ENCODE results near the gene EEF2K. TPM values are rescaled to one million over a fixed set of nuclear protein-coding genes. Genes with fewer than 3 reads are reported as not detected.

EEF2K gene
- total and polyA plus RNA-seq, 2 of the 13 experiments (the other 11 are each of a cell fraction or from before 2014, with no cell fraction given), result 22.0 to 23.8 TPM

DNA sequence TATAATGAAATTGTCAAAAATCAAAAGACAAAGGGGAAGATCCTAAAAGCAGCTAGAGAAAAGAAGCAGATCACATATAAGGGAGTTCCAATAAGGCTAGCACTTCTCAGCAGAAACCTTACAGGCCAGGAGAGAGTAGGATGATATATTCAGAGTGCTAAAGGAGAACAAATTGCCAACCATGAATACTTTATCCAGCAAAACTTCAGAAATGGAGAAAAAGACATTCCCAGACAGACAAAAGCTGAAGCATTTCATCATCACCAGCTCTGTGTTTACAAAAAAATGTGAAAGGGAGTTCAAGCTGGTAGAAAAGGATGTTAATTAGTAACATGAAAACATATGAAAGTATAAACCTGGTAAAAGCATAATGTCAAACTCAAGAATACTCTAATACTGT, 131.0 kb downstream of the EEF2K start (continued):
- TF ChIP-seq, protein P1, sequence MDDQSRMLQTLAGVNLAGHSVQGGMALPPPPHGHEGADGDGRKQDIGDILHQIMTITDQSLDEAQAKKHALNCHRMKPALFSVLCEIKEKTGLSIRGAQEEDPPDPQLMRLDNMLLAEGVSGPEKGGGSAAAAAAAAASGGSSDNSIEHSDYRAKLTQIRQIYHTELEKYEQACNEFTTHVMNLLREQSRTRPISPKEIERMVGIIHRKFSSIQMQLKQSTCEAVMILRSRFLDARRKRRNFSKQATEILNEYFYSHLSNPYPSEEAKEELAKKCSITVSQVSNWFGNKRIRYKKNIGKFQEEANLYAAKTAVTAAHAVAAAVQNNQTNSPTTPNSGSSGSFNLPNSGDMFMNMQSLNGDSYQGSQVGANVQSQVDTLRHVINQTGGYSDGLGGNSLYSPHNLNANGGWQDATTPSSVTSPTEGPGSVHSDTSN (CRISPR knock-in tag; IDR thresholded peaks at IDR 0.05; ENCODE audit: borderline replicate concordance), result no peak
- TF ChIP-seq PAF1 (CRISPR knock-in tag; IDR thresholded peaks at IDR 0.05) (no peak), SOX13 (IDR thresholded peaks at IDR 0.05) (no peak), SOX13 (CRISPR knock-in tag; conservative IDR thresholded peaks at IDR 0.05 in 1 of 2, IDR thresholded peaks at IDR 0.05 in 1 of 2) (no peak), KDM6A (CRISPR knock-in tag; IDR thresholded peaks at IDR 0.05; ENCODE audit: low read depth) (no peak), CEBPG (CRISPR knock-in tag; IDR thresholded peaks at IDR 0.05) (0 out of 2 replicates have a peak, but pooled peaks have one; percentile 30), NR2F1 (CRISPR knock-in tag; IDR thresholded peaks at IDR 0.05) (no peak), ZBTB44 (CRISPR knock-in tag; IDR thresholded peaks at IDR 0.05) (no peak), ZNF136 (CRISPR knock-in tag; IDR thresholded peaks at IDR 0.05; ENCODE audit: low read depth) (peak; percentile 99)

DNA sequence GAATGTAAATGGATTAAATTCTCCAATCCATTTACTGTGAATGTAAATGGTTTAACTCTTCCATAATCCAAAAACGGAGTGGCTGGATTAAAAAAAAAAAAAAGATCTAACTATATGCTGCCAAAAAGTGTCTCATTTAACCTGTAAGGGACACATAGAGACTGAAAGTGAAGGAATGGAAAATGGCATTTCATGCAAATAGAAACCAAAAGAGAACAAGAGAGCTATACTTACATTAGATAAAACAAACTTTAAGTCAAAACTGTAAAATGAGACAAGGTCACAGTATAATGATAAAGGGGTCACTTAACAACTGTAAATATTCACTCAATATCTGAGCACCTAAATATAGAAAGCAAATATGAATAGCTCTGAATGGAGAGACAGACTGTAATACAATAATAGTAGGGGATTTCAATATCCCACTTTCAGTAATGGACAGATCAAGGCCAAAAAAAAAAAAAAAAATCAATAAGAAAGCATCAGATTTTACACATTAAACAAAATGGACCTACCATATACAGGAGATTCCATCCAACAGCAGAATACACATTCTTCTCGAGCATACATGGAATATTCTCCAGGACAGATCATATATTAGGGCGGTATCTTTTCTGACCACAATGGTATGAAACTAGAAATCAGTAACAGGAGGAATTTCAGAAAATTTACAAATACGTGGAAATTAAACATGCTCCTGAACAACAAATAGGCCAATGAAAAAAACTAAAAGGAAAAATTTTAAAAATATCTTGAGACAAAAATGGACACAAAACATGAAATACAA, 132.0 kb downstream of the EEF2K start:
- POLR2A ChIA-PET, result interaction anchor here (1.2 kb wide), 1 partner anchor 15 kb away, joined by 4 read pairs; no protein-coding TSS in a partner anchor
- no peak for FAIRE-seq
- H3K27me3 ChIP-seq (ENCODE audit: control insufficient read depth in 1 of 2, insufficient read depth in 2 of 2, low read length in 2 of 2), result no peaks in the 10 kb centered on the region
- no TSS peak for BruUV-seq (replicated peaks)
- intact Hi-C loops (cut with micrococcal nuclease; ENCODE audit: unreplicated experiment), result no loop called here
- H2AFZ ChIP-seq (ENCODE audit: low read length), result no peak overlapping the region
- H3K4me3 ChIP-seq (replicated peaks in 1 of 3; ENCODE audit: insufficient read depth in 1 of 3, low read depth in 2 of 3, low read length in 3 of 3), result no peak overlapping the region
- H3K27ac ChIP-seq (ENCODE audit: extremely low read length, insufficient read depth, low read length), result no peak overlapping the region
- H3K79me2 ChIP-seq (ENCODE audit: insufficient read depth, low read length), result no peaks in the 10 kb centered on the region
- no peak overlapping the region for H3K9ac ChIP-seq (ENCODE audit: insufficient read depth, low read depth, low read length)
- H4K20me1 ChIP-seq (ENCODE audit: insufficient read depth, low read length), result no peaks in the 10 kb centered on the region
- 98% methylated on average over 4 of the region's 4 CpGs for WGBS (ENCODE audit: low lambda C conversion rate)
- peaks cover 13% of the 10 kb centered on the region for H3K9me3 ChIP-seq (ENCODE audit: low read length)
- H3K4me2 ChIP-seq (ENCODE audit: low read depth, low read length), result no peak overlapping the region
- DNase-seq (ENCODE audit: low spot score), result no peak
- peaks cover 18 to 38% of the 10 kb centered on the region in 2 experiments for H3K36me3 ChIP-seq (replicated peaks in 1 of 2; ENCODE audit: control insufficient read depth in 1 of 2, insufficient read depth in 2 of 2, low read length in 2 of 2)
- in situ Hi-C loops (cut with HindIII; ENCODE audit: extremely low pct_ligation_motif_present, low pct_unique_long_range_greater_than_20kb), result loop anchor here (25.0 kb wide), 2 partner anchors 776 to 1176 kb away; partner anchors contain the start of genes DNAH3 and LDAF1
- H3K4me1 ChIP-seq (ENCODE audit: insufficient read depth, low read length), result no peaks in the 10 kb centered on the region
- CTCF ChIA-PET (ENCODE audit: low intra/inter-chr PET ratio, low total read pairs), result no interaction called here
- ATAC-seq, result no peak
- TF ChIP-seq ZFP36L2 (CRISPR knock-in tag; IDR thresholded peaks at IDR 0.05) (no peak), MTF1 (CRISPR knock-in tag; IDR thresholded peaks at IDR 0.05) (no peak), ZBTB8A (CRISPR knock-in tag; IDR thresholded peaks at IDR 0.05; ENCODE audit: borderline replicate concordance, low read depth) (no peak), TRIM22 (IDR thresholded peaks at IDR 0.05) (no peak), ZFY (CRISPR knock-in tag; IDR thresholded peaks at IDR 0.05) (no peak), ISL2 (CRISPR knock-in tag; IDR thresholded peaks at IDR 0.05) (no peak), DMAP1 (CRISPR knock-in tag; IDR thresholded peaks at IDR 0.05) (no peak), SMC3 (IDR thresholded peaks at IDR 0.05; ENCODE audit: low read length) (no peak), NFIC (IDR thresholded peaks at IDR 0.05; ENCODE audit: low read length) (no peak), ZNF367 (CRISPR knock-in tag; IDR thresholded peaks at IDR 0.05; ENCODE audit: borderline replicate concordance) (no peak), SNAPC2 (CRISPR knock-in tag; IDR thresholded peaks at IDR 0.05) (no peak)

Data from HepG2 (cell line).